K562 (cell line): ENCODE measurements around the gene GOLGA6D. TPM values are rescaled to one million over a fixed set of nuclear protein-coding genes. Genes with fewer than 3 reads are reported as not detected.

Experiments used
- ATAC-seq: fragments of 200-7000 bp; cut with Tn5 transposase; 3 replicates; pipeline ENCODE4 v1.9.1; 2020; ENCODE audit warnings: moderate library complexity
- BruUV-seq: library from RNA; stranded (reverse); fragments of 400-500 nt; replicated peaks from 2 replicates; lab custom pipeline; 2021; lab: Mats Ljungman, UMichigan
- CTCF ChIA-PET: fragments of 300-600 bp; formaldehyde crosslinking; extraction: SDS; loops from one replicate; lab custom pipeline; 2021; ENCODE audit warnings: low intra/inter-chr PET ratio; lab: Yijun Ruan, JAX
- POLR2A ChIA-PET: fragments of 300-600, 350-650 bp; sonication (Branson Sonifier 250); formaldehyde crosslinking; extraction: SDS; loops from one replicate; lab custom pipeline; 2021; ENCODE audit warnings: antibody characterized with exemption, inconsistent platforms; lab: Yijun Ruan, JAX
- DNase-seq, 4 experiments: peaks; one replicate each; pipeline versions ENCODE4 v3.0.0 to v3.0.0-alpha.2; 2011 to 2018; ENCODE audit warnings: low spot score in 3 of 4, mixed read lengths in 3 of 4; ENCODE audit errors: extremely low read depth in 1 of 4
- FAIRE-seq: peaks from 2 replicates; lab custom pipeline; 2011; peaks lifted over from hg19 to GRCh38; lab: Jason Lieb, UNC
- H2AFZ ChIP-seq: 2 replicates; pipeline ENCODE4 v1.6.0; 2011; ENCODE audit warnings: low read depth, low read length, control low read depth, inconsistent platforms
- H3K27ac ChIP-seq: fragments of 200-600 bp; 3 replicates; pipeline ENCODE4 v1.8.0; 2011; ENCODE audit warnings: low read depth, mild to moderate bottlenecking, control low read depth, inconsistent platforms, low read length, moderate library complexity, mixed read lengths; ENCODE audit errors: extremely low read depth
- H3K27me3 ChIP-seq, 2 experiments: fragments of 300-600 bp in 1 of 2; 2 replicates in 1 of 2; 3 replicates in 1 of 2; pipeline versions ENCODE4 v1.6.0 to v1.8.0; 2011; ENCODE audit warnings: inconsistent platforms in 2 of 2, low read length in 2 of 2, mild to moderate bottlenecking in 1 of 2, mixed read lengths in 1 of 2, moderate library complexity in 1 of 2; ENCODE audit not compliant: control insufficient read depth in 2 of 2, insufficient read depth in 2 of 2
- H3K36me3 ChIP-seq: fragments of 300-600 bp; 3 replicates; pipeline ENCODE4 v1.8.0; 2011; ENCODE audit warnings: mild to moderate bottlenecking, low read length, inconsistent platforms; ENCODE audit not compliant: control insufficient read depth, insufficient read depth
- H3K4me1 ChIP-seq, 2 experiments: fragments of 200-600 bp in 1 of 2; replicated peaks in 1 of 2; 2 replicates in 1 of 2; 3 replicates in 1 of 2; pipeline versions ENCODE4 v1.5.1 to v1.8.0; 2011; ENCODE audit warnings: inconsistent platforms in 2 of 2, low read length in 2 of 2, mild to moderate bottlenecking in 1 of 2, mixed read lengths in 1 of 2, moderate library complexity in 1 of 2; ENCODE audit not compliant: control insufficient read depth in 2 of 2, insufficient read depth in 2 of 2
- H3K4me2 ChIP-seq: 2 replicates; pipeline ENCODE4 v1.6.1; 2011; ENCODE audit warnings: low read length, control low read depth, inconsistent platforms, mixed read lengths; ENCODE audit not compliant: insufficient read depth
- H3K4me3 ChIP-seq: fragments of 200-600 bp; sonication (generic), shearing (Covaris generic); 2 replicates; pipeline ENCODE4 v1.5.1; 2016; ENCODE audit warnings: control low read depth, inconsistent platforms
- H3K79me2 ChIP-seq: fragments of 200-600 bp; 3 replicates; pipeline ENCODE4 v1.8.0; 2011; ENCODE audit warnings: low read length, inconsistent platforms; ENCODE audit not compliant: control insufficient read depth, insufficient read depth
- H3K9ac ChIP-seq, 2 experiments: 2 replicates each; pipeline versions ENCODE4 v1.6.0 to v1.6.1; 2011; ENCODE audit warnings: low read depth in 2 of 2, low read length in 2 of 2, control low read depth in 1 of 2, inconsistent platforms in 1 of 2, mild to moderate bottlenecking in 1 of 2, mixed read lengths in 1 of 2; ENCODE audit not compliant: insufficient read depth in 1 of 2
- H3K9me1 ChIP-seq: one replicate; pipeline ENCODE4 v1.6.0; 2011; ENCODE audit warnings: inconsistent platforms, mild to moderate bottlenecking, low read length, moderate library complexity; ENCODE audit not compliant: control insufficient read depth, insufficient read depth
- H3K9me3 ChIP-seq: replicated peaks from 2 replicates; pipeline ENCODE4 v1.5.1; 2011; ENCODE audit warnings: low read depth, low read length, inconsistent platforms; ENCODE audit not compliant: control insufficient read depth, insufficient read depth
- H4K20me1 ChIP-seq: replicated peaks from 2 replicates; pipeline ENCODE4 v1.6.1; 2011; ENCODE audit warnings: low read length, inconsistent platforms, mixed read lengths; ENCODE audit not compliant: control insufficient read depth, insufficient read depth
- GTF2E2 ChIP-seq: fragments of 200-800 bp; sonication (Bioruptor generic); IDR thresholded peaks from 2 replicates; pipeline ENCODE4 v1.6.1; 2016; ENCODE audit warnings: missing genetic modification characterization, missing compliant biosample characterization
- ILK ChIP-seq: fragments of 450-650 bp; IDR thresholded peaks from 2 replicates; pipeline ENCODE4 v1.6.1; 2016; ENCODE audit warnings: missing genetic modification characterization, low read depth, mild to moderate bottlenecking, missing compliant biosample characterization, moderate library complexity, borderline replicate concordance
- NFATC3 ChIP-seq: fragments of 450-650 bp; IDR thresholded peaks from 2 replicates; pipeline ENCODE4 v1.6.1; 2017; ENCODE audit warnings: mild to moderate bottlenecking
- SAP30 ChIP-seq: fragments of 200-600 bp; sonication (generic); IDR thresholded peaks from 2 replicates; pipeline ENCODE4 v1.6.1; 2012; ENCODE audit warnings: borderline replicate concordance, low read depth, mild to moderate bottlenecking, moderate library complexity, low read length, control low read depth, inconsistent platforms; ENCODE audit not compliant: insufficient read depth, poor library complexity, severe bottlenecking
- TRIM28 ChIP-seq: fragments of 450-650 bp; IDR thresholded peaks from 2 replicates; pipeline ENCODE4 v1.6.1; 2017
- YBX1 ChIP-seq: fragments of 450-650 bp; IDR thresholded peaks from 2 replicates; pipeline ENCODE4 v1.7.1; 2016; ENCODE audit warnings: mild to moderate bottlenecking
- ZBTB7A ChIP-seq: IDR thresholded peaks from 2 replicates; pipeline ENCODE4 v1.6.1; 2011; ENCODE audit warnings: low read depth, mild to moderate bottlenecking, low read length, moderate library complexity, borderline replicate concordance; ENCODE audit not compliant: control insufficient read depth
- in situ Hi-C: fragments of 300-500 bp; cut with MboI; formaldehyde crosslinking; loops from 4 replicates; pipeline ENCODE4 v1.15.0; 2018; ENCODE audit warnings: inconsistent platforms, mixed read lengths
- intact Hi-C: fragments of 100-400 bp; cut with micrococcal nuclease; formaldehyde crosslinking; loops from 2 replicates; pipeline ENCODE4 v1.14.2; 2022
- polyA plus RNA-seq, 8 experiments: library from polyadenylated mRNA; depleted of rRNA in 4 of 8; stranded (reverse) in 5 of 8; unstranded in 3 of 8; fragments of >200 nt; fragmentation: Nextera tagmentation in 2 of 8; fragmentation: Illumina TruSeq in 1 of 8; extraction: Ambion mirVana in 2 of 8; extraction: Trizol in 1 of 8; gene quantifications; 2 replicates each; pipeline versions ENCODE4 v1.2.1 to v1.2.3, GENCODE V29; 2011 to 2014; ENCODE audit warnings: inconsistent platforms in 1 of 8, missing spikeins in 1 of 8
- total RNA-seq, 7 experiments: library from RNA; depleted of rRNA in 6 of 7; stranded (reverse); fragments of >200 nt in 6 of 7; fragmentation: Illumina TruSeq in 2 of 7; extraction: Trizol in 2 of 7; gene quantifications; 2 replicates each; pipeline versions ENCODE4 v1.2.1 to v1.2.3, GENCODE V29; 2011 to 2021; ENCODE audit warnings: low replicate concordance in 1 of 7
- TF ChIP-seq, protein P1 (sequence below): fragments of 250-450 bp; sonication (Bioruptor Pico); IDR thresholded peaks from 2 replicates; pipeline ENCODE4 v1.6.1; 2021; ENCODE audit warnings: mild to moderate bottlenecking
- TF ChIP-seq, protein P2 (sequence below): fragments of 150-350 bp; IDR thresholded peaks from 2 replicates; pipeline ENCODE4 v1.6.1; 2014; ENCODE audit warnings: low read depth, mild to moderate bottlenecking, low read length, borderline replicate concordance
- TF ChIP-seq, protein P3 (sequence below): fragments of 450-650 bp; IDR thresholded peaks from 2 replicates; pipeline ENCODE4 v1.6.1; 2016; ENCODE audit warnings: borderline replicate concordance
- TF ChIP-seq, protein P4 (sequence below), 2 experiments: fragments of 450-650 bp; IDR thresholded peaks; 2 replicates each; pipeline ENCODE4 v1.6.1; 2018; ENCODE audit warnings: mild to moderate bottlenecking in 2 of 2, low read depth in 1 of 2; ENCODE audit not compliant: partially characterized antibody in 2 of 2

GOLGA6D gene
- total and polyA plus RNA-seq, 9 of the 15 experiments (the other 6 are each of a cell fraction or from before 2014, with no cell fraction given): not detected

DNA sequence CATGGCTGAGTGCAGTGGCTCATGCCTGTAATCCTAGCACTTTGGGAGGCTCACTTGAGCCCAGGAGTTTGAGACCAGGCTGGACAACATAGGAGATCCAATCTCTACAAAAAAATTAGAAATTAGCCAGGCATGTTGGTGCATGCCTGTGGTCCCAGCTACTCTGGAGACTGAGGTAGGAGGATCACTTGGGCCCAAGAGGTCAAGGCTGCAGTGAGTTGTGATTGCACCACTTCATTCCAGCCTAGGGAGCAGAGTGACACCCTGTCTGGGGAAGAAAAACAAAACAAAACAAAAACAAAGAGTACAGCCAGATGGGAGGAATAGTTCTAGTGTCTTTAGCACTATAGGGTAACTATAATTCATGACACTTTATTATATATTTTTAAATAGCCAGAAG lies 27.1 kb downstream of the GOLGA6D start:
- ChIA-PET POLR2A (interaction anchor here (0.6 kb wide), 1 partner anchor 1754 kb away, joined by 4 read pairs; no protein-coding TSS in a partner anchor), CTCF (no interaction called here)
- Histone ChIP-seq H3K9ac (no peak overlapping the region), H3K9me3 (no peaks in the 10 kb centered on the region), H3K4me3 (no peak overlapping the region), H3K27me3 (peaks cover 5 to 11% of the 10 kb centered on the region in 2 experiments), H3K36me3 (no peaks in the 10 kb centered on the region), H3K4me2 (no peak overlapping the region), H3K4me1 (peaks cover 0 to 4% of the 10 kb centered on the region in 2 experiments; a peak in 2 of 5 replicates), H3K9me1 (no peaks in the 10 kb centered on the region), H4K20me1 (no peaks in the 10 kb centered on the region), H2AFZ (no peak overlapping the region), H3K27ac (no peak overlapping the region), H3K79me2 (no peaks in the 10 kb centered on the region)
- in situ Hi-C loops: loop anchor here (5.0 to 10.0 kb wide), 4 partner anchors 87 to 1245 kb away; no protein-coding TSS in a partner anchor
- intact Hi-C loops: no loop called here
- FAIRE-seq: no peak
- no TSS peak for BruUV-seq
- no peak for DNase-seq
- ATAC-seq: no peak
- TF ChIP-seq SAP30: no peak
- TF ChIP-seq ZBTB7A: no peak
- TF ChIP-seq ILK (tag): no peak
- TF ChIP-seq NFATC3: no peak
- TF ChIP-seq TRIM28: no peak
- TF ChIP-seq, protein P1, sequence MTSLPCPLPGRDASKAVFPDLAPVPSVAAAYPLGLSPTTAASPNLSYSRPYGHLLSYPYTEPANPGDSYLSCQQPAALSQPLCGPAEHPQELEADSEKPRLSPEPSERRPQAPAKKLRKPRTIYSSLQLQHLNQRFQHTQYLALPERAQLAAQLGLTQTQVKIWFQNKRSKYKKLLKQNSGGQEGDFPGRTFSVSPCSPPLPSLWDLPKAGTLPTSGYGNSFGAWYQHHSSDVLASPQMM (CRISPR knock-in tag): no peak
- TF ChIP-seq GTF2E2 (tag): no peak
- TF ChIP-seq, protein P2, sequence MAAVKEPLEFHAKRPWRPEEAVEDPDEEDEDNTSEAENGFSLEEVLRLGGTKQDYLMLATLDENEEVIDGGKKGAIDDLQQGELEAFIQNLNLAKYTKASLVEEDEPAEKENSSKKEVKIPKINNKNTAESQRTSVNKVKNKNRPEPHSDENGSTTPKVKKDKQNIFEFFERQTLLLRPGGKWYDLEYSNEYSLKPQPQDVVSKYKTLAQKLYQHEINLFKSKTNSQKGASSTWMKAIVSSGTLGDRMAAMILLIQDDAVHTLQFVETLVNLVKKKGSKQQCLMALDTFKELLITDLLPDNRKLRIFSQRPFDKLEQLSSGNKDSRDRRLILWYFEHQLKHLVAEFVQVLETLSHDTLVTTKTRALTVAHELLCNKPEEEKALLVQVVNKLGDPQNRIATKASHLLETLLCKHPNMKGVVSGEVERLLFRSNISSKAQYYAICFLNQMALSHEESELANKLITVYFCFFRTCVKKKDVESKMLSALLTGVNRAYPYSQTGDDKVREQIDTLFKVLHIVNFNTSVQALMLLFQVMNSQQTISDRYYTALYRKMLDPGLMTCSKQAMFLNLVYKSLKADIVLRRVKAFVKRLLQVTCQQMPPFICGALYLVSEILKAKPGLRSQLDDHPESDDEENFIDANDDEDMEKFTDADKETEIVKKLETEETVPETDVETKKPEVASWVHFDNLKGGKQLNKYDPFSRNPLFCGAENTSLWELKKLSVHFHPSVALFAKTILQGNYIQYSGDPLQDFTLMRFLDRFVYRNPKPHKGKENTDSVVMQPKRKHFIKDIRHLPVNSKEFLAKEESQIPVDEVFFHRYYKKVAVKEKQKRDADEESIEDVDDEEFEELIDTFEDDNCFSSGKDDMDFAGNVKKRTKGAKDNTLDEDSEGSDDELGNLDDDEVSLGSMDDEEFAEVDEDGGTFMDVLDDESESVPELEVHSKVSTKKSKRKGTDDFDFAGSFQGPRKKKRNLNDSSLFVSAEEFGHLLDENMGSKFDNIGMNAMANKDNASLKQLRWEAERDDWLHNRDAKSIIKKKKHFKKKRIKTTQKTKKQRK: no peak
- no peak for TF ChIP-seq YBX1
- TF ChIP-seq, protein P3, sequence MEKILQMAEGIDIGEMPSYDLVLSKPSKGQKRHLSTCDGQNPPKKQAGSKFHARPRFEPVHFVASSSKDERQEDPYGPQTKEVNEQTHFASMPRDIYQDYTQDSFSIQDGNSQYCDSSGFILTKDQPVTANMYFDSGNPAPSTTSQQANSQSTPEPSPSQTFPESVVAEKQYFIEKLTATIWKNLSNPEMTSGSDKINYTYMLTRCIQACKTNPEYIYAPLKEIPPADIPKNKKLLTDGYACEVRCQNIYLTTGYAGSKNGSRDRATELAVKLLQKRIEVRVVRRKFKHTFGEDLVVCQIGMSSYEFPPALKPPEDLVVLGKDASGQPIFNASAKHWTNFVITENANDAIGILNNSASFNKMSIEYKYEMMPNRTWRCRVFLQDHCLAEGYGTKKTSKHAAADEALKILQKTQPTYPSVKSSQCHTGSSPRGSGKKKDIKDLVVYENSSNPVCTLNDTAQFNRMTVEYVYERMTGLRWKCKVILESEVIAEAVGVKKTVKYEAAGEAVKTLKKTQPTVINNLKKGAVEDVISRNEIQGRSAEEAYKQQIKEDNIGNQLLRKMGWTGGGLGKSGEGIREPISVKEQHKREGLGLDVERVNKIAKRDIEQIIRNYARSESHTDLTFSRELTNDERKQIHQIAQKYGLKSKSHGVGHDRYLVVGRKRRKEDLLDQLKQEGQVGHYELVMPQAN: no peak
- TF ChIP-seq, protein P4, sequence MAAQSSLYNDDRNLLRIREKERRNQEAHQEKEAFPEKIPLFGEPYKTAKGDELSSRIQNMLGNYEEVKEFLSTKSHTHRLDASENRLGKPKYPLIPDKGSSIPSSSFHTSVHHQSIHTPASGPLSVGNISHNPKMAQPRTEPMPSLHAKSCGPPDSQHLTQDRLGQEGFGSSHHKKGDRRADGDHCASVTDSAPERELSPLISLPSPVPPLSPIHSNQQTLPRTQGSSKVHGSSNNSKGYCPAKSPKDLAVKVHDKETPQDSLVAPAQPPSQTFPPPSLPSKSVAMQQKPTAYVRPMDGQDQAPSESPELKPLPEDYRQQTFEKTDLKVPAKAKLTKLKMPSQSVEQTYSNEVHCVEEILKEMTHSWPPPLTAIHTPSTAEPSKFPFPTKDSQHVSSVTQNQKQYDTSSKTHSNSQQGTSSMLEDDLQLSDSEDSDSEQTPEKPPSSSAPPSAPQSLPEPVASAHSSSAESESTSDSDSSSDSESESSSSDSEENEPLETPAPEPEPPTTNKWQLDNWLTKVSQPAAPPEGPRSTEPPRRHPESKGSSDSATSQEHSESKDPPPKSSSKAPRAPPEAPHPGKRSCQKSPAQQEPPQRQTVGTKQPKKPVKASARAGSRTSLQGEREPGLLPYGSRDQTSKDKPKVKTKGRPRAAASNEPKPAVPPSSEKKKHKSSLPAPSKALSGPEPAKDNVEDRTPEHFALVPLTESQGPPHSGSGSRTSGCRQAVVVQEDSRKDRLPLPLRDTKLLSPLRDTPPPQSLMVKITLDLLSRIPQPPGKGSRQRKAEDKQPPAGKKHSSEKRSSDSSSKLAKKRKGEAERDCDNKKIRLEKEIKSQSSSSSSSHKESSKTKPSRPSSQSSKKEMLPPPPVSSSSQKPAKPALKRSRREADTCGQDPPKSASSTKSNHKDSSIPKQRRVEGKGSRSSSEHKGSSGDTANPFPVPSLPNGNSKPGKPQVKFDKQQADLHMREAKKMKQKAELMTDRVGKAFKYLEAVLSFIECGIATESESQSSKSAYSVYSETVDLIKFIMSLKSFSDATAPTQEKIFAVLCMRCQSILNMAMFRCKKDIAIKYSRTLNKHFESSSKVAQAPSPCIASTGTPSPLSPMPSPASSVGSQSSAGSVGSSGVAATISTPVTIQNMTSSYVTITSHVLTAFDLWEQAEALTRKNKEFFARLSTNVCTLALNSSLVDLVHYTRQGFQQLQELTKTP (IDR thresholded peaks at IDR 0.05; ENCODE audit: low read depth in 1 of 2, partially characterized antibody in 2 of 2): no peak
